Measurements from ENCODE around the gene PRSS56. TPM values are rescaled to one million over a fixed set of nuclear protein-coding genes. Genes with fewer than 3 reads are reported as not detected.

The PRSS56 gene
- total RNA-seq, 1 donor from 2014 or later, result 0.15 TPM

- no peak for ATAC-seq
- DNase-seq, result peak; percentile 6
- intact Hi-C loops (cut with micrococcal nuclease), result no loop called here
These were observed 15.8 kb downstream of the PRSS56 start for GRCh38 chr2:232535761-232536530.

DNA sequence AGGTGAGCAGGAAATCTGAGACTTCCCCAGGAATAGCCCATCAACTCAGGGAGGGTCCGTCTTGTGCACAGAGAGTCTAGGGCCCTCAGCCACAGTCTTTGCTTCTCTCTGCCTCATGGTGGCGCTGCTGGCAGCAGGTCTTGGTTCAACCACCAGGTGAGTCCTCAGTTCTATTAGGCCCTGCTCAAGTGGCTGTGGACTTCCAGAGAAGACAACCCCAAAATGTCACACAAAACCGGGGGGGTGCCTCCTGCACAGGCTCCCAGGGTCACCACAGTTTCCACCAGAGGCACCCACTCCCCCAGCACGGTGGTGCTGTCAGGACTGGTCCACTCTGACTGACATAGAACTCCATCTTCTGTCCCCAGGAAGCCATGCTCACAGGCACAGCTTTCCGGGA lies 16.9 kb downstream of the PRSS56 start:
- DNase-seq, result peak; percentile 25
- intact Hi-C loops (cut with micrococcal nuclease), result no loop called here
- ATAC-seq, result peak; percentile 5

GRCh38 chr2:232537499-232537898 lies 17.3 kb downstream of the PRSS56 start:
- peak; percentile 77 for DNase-seq
- intact Hi-C loops (cut with micrococcal nuclease), result no loop called here
- peak; percentile 81 for ATAC-seq

GRCh38 chr2:232538671-232539070 lies 18.5 kb downstream of the PRSS56 start:
- no peak for ATAC-seq
- intact Hi-C loops (cut with micrococcal nuclease), result no loop called here
- no peak for DNase-seq

DNA sequence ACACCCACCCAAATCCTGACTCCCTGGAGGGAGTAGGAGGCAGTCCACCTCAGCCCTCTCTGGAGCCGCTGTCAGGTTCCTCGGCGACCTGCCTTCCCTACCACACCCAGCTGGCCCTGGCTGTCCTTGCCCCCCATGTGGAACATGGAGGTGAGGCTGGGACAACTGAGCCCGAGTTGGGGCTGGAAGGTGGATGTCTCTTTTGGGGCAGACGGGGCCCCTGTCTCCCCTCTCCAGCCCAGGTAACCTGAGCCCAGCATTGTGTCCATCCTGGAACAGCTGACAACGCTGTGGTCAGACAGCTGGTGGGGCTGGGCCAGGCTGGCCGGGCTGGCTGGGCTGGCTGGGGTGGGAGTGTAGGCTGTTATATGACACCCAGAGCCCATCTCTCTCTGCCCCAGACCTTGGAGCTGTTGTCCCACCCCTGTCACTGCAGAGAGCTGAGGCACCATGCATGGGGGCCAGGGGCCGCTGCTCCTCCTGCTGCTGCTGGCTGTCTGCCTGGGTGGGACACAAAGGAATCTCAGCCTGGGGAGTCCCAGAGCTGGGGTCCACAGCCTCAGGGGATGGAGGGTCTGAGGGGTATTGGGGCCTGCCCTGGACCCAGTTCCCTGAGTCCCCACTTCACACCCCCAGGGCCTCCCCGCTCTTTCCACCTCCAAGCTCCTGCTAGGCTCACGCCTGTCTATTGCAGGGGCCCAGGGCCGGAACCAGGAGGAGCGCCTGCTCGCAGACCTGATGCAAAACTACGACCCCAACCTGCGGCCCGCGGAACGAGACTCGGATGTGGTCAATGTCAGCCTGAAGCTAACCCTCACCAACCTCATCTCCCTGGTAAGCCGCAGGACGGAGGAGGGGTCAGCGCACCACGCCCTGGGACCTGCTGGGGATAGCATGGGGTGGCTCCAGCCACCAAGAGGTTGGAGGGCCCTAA lies 19.4 kb downstream of the PRSS56 start, which contains the start of gene CHRNG:
Gene CHRNG (plus strand): TSS at position 395 of the 934 bp plus-strand sequence. CDS start 56 bp downstream, at position 451.
- DNase-seq (peak; percentile 11), ATAC-seq (no peak)
- intact Hi-C loops (cut with micrococcal nuclease), result no loop called here

DNA sequence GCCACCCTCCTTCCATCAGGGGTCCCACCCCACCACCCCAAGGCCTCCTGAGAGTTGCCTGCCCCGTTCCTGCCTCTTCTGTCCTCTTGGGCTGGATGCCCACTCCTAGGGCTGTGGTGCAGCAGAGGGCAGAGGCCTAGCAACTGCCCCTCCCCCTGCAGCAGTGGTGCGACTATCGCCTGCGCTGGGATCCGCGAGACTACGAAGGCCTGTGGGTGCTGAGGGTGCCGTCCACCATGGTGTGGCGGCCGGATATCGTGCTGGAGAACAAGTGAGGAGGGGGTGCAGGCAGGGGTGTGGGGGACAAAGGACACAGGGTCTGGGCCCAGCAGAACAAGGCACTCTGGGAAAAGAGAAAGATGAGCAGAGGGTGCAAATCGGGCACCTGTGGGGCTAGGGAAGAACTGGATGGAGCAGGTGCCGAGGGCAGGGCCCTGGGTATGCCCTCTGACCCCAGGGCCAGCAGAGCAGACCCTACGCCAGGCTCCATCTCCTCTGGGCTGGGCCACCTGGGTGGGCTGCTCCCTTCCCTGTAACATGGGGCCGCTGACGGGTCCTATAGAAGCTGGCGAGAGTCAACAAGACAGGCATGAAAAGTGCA lies 20.4 kb downstream of the PRSS56 start:
- intact Hi-C loops (cut with micrococcal nuclease), result no loop called here
- peak; percentile 21 for DNase-seq
- no peak for ATAC-seq

DNA sequence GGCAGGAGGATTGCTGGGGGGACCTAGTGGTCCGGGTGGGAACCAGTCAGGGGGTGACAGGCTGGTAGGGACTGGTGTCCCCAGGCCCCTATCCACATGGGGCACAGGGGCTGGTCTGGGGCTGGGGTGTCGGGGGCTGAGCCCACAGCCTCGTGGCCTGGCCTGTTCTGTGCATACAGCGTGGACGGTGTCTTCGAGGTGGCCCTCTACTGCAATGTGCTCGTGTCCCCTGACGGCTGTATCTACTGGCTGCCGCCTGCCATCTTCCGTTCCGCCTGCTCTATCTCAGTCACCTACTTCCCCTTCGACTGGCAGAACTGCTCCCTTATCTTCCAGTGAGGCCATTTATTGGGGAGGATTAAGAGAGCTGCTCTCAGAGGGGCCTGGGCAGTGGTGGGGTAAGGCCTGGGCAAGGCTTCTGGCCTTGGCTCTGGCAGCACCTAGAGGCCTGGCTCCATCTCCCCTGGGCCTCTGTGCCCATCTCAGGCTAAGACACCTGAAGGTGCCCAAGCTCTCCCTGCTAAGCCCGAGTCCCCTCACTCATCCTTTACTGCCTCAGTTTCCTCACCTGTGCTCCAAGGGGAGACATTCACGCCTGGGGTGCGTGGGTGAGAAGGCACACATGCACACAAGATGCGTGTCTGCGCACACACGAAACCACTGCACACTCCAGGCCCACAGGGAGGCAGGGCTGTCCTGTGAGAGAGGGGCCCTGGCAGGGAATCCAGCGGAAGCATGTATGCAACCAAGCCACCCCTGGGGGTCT lies 21.2 kb downstream of the PRSS56 start:
- DNase-seq, result no peak
- intact Hi-C loops (cut with micrococcal nuclease), result no loop called here
- ATAC-seq, result no peak

DNA sequence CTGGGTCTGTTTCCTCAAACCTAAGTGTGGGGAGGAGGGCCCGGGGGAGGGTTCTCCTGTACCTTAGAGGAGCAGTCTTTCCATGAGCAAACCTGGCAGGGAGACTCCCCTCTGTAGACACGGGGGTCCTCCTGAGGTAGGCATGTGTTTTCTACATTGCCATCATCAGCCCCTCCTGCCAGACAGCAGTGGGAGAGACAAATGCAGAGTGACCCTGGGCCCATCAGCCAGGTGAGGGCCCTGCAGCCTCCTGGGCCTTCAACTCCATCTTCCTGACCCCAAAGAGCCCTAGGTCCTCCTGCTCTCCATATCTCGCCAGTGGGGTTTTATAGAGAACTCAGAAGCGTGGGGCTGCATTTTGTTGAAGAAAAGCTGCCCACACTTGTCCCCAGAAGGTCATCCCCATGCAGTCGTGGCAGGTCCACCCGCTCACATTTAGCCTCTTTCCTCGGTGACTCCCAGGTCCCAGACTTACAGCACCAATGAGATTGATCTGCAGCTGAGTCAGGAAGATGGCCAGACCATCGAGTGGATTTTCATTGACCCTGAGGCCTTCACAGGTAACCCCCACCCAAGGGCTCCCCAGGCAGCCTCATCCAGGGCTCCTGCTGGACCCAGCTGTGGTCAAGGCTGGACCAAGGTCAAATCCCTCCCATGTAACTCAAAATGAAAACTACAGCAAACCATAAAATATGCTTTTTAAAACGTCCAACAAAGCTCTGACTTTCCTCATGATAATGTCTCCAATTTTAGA lies 21.9 kb downstream of the PRSS56 start:
- ATAC-seq, result no peak
- DNase-seq, result no peak
- intact Hi-C loops (cut with micrococcal nuclease), result no loop called here

- DNase-seq (no peak), ATAC-seq (no peak)
- intact Hi-C loops (cut with micrococcal nuclease), result no loop called here
These were observed 22.7 kb downstream of the PRSS56 start for GRCh38 chr2:232542715-232543467.

DNA sequence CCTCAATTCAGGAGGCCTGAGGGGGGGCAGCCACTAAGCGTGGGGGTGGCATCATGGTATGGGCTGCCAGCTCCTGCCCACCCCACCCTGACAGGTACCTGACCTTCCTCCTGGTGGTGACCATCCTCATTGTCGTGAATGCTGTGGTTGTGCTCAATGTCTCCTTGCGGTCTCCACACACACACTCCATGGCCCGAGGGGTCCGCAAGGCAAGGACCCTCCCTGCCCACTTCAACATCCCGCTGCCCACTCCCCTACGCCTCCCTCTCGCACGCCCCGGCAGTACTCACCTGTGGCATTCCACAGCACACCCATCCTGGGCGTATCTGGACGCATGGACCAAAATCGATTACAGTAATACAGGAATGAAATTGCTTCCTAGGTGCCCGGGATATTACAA lies 23.3 kb downstream of the PRSS56 start:
- ATAC-seq (no peak), DNase-seq (no peak)
- intact Hi-C loops (cut with micrococcal nuclease), result no loop called here

GRCh38 chr2:232543928-232544631 lies 23.9 kb downstream of the PRSS56 start:
- intact Hi-C loops (cut with micrococcal nuclease), result no loop called here
- peak; percentile 17 for DNase-seq

DNA sequence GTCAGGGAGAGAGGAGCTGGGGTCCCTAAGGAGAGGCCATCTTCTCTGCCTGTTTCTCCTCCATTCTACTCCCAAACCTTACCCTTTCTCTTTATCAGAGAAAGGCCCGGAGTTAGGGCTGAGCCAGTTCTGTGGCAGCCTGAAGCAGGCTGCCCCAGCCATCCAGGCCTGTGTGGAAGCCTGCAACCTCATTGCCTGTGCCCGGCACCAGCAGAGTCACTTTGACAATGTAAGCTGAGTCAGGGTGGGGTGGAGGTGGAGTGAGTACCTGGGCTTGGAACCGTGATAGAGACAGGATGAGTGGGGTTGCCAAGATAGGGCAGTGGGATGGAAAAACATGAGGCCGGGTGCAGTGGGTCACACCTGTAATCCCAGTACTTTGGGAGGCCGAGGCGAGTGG lies 24.5 kb downstream of the PRSS56 start:
- intact Hi-C loops (cut with micrococcal nuclease), result no loop called here
- ATAC-seq, result no peak

More at GRCh38 chr2:232543928-232544631, 23.9 kb downstream of the PRSS56 start:
- ATAC-seq, result no peak

GRCh38 chr2:232545511-232546375 lies 25.6 kb downstream of the PRSS56 start:
- ATAC-seq, result no peak
- DNase-seq, result no peak
- intact Hi-C loops (cut with micrococcal nuclease), result no loop called here

More for the DNA sequence above, 24.5 kb downstream of the PRSS56 start:
- no peak for DNase-seq

- intact Hi-C loops (cut with micrococcal nuclease), result no loop called here
- no peak for DNase-seq
These were observed 27.8 kb downstream of the PRSS56 start for GRCh38 chr2:232547991-232548390.

DNA sequence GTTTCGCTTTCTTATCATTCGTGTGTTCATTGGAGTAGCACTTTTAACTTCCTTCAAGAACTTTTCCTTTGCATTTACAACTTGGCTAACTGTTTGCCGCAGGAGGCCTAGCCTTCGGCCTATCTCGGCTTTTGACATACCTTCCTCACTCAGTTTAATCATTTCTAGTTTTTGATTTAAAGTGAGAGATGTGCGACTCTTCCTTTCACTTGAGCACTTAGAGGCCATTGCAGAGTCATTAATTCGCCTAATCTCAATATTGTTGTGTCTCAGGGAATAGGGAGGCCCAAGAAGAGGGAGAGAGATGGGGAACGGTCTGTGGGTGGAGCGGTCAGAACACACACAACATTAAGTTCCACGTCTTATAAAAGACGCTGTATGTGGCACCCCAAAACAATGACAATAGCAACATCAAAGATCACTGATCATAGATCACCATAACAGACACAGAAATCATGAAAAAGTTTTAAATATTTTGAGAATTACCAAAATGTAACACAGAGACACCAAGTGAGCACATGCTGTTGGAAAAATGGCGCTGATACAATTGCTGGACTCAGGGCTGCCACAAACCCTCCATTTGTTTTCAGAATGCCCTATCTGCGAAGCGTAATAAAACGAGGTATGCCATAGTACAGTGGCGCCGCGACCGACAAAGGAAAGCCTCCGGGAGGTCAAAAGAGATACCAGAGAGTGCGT lies 29.6 kb downstream of the PRSS56 start:
- no peak for ATAC-seq
- intact Hi-C loops (cut with micrococcal nuclease), result no loop called here
- no peak for DNase-seq

More at GRCh38 chr2:232547991-232548390, 27.8 kb downstream of the PRSS56 start:
- ATAC-seq, result no peak

All from left ventricle myocardium superior (tissue), 1 donor.